NCI-H774 (cell line): ENCODE measurements around the gene CTNNA3.

Experiments used
- DNase-seq: peaks from one replicate; lab custom pipeline; 2025; lab: John Stamatoyannopoulos, UW

The CTNNA3 gene

GRCh38 chr10:67327626-67328535, 368.1 kb downstream of the CTNNA3 start:
- no peak for DNase-seq

- no peak for DNase-seq
Observed at GRCh38 chr10:67319976-67320375, 376.0 kb downstream of the CTNNA3 start.

DNA sequence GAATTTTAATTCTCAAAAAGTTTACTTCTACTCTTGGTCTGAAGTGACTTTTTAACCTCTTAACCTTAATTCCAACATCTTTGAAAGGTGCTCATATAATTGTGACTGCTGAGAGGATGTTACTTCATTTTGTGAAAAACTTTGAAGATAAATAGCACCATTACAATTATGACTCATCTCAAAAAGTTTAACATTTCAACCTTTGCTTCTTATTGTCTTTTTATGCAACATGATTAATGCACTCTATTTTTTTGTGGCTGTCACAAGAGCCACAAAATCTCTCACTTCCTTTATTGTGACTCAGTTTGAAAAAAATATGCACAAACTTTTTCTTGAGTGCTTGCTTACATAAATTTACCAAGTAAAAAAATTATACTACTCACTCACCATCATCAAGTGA, 387.1 kb downstream of the CTNNA3 start:
- DNase-seq: no peak

DNA sequence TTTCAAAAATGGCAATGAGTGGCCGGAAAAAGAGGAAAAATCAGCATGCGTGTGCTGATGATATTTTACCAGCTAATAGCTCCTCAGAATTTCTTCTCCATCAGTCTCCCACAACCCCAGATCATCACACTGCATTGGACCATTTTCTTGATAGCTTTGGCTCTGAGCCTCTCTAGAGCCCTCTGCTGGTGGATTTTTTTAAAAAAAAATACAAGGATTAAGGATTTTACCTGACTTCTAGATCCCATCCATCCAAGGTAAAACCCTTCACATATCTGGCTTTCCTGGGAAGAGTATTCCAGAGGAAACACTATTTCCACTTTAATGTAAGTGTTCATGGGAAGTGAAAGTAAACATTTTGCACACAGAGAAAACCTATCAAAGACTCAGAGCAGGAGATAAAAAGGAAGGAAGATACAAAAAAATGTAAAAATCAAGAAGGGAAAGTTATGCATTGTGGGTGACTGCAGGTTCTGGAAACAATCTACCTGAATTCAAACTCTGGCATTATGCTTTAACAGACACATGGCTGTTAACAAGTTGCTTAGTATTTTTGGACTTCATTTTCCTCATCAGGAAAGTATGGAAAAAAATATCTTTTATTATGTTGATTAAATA, 389.3 kb downstream of the CTNNA3 start:
- peak; percentile 6 for DNase-seq

- no peak for DNase-seq
Observed at GRCh38 chr10:67302701-67303100, 393.3 kb downstream of the CTNNA3 start.

DNA sequence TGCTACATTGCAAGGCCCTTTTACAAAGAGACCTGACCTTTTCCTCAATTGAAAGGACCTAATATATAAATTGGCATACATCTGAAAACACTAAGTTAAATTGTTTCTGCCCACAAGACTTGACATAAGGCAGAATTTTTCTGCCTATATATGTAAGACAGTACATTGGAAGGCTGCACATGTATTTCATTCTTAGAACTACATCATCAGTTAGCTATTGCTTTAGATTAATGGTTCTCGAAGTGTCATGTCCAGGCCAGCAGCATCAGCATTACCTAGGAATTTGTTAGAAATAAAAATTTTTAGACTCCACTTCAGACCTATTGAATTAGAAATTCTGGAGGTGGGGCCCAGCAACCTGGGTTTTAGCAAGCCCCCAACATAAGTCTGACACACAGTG, 396.2 kb downstream of the CTNNA3 start:
- DNase-seq: no peak

DNA sequence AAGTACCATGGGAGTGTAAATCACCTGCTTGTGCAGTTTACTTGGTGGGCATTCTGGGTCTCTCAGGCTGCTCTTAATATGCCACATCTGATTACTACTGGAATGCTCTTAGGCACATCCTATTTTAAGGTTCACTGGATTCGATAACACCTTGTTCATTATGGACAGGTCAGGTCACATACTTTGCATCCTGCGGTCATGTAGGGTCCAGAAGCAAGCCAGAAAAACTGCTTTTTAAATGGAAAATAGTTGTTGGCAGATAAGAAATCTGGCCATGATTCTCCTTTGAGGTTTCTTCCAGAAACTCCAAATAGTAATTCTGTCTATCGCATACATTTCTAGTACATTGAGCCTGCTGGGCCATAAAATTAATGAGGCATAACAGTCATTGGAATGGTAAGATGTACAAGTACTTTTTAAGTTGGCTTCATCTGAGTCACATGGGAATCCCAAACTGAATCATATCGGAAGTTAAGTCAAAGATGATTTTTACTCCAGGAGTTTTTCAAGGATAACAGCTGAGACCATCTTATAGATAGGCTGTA, 398.3 kb downstream of the CTNNA3 start:
- no peak for DNase-seq

DNA sequence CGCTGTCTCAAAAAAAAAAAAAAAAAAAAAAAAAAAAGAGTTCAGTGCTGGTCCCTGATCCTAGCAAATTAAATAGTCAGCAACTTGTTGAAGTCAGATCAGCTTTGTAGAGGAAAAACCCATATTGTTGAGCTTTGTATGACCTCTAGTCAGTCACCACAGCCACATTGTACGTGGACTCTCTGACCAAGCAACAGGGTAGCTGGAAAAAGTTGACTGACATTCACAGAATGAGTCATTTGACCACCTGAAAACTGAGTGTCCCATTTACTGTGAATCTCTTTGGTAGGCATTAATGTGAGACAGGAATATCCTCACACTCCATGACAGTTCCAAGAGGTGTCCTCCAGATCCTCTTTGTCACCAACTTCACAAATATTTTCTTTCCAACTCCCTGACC, 399.1 kb downstream of the CTNNA3 start:
- no peak for DNase-seq

DNA sequence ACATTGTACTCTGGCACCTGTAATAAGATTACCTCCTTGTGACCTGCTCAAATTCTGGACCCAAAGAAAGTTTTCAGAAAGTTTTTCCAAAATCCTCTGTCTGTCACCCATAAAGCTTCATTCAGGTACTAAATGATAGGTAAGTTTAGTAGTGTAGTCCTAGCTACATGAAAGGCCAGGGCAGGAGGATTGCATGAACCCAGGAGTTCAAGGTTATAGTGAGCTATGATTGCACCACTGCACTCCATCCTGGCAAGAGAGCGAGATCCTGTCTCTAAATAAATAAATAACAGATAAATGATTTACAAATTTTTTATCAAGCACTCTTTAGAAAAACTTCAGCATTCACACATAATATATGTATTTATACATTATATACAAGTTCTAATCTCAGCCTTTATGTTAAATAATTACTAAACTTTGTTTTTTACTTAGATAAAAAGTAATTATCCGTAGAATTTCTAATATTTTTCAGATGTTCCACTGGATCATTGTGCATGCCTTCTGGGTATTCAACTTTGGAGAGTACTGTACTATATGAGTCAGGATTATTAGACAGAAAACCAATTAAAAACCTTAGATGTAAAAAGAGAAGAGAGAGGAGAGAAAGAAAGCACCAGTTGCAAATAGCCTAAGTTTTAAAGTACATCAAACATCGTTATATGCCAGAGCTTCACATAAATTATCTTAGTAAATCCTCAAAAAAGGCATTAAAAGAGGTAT, 407.1 kb downstream of the CTNNA3 start:
- no peak for DNase-seq

GRCh38 chr10:67284589-67284988, 411.4 kb downstream of the CTNNA3 start:
- DNase-seq: no peak

GRCh38 chr10:67282871-67283270, 413.1 kb downstream of the CTNNA3 start:
- no peak for DNase-seq

- DNase-seq: no peak
Observed at GRCh38 chr10:67280405-67280804, 415.6 kb downstream of the CTNNA3 start.

GRCh38 chr10:67277402-67277801, 418.6 kb downstream of the CTNNA3 start:
- DNase-seq: no peak

- no peak for DNase-seq
Observed at GRCh38 chr10:67269828-67270227, 426.2 kb downstream of the CTNNA3 start.

GRCh38 chr10:67268146-67268545, 427.8 kb downstream of the CTNNA3 start:
- no peak for DNase-seq

GRCh38 chr10:67262675-67263074, 433.3 kb downstream of the CTNNA3 start:
- DNase-seq: no peak

GRCh38 chr10:67261300-67261797, 434.6 kb downstream of the CTNNA3 start:
- DNase-seq: no peak

- DNase-seq: no peak
Observed at GRCh38 chr10:67259319-67259929, 436.6 kb downstream of the CTNNA3 start.

- DNase-seq: no peak
Observed at GRCh38 chr10:67257427-67258144, 438.4 kb downstream of the CTNNA3 start.

DNA sequence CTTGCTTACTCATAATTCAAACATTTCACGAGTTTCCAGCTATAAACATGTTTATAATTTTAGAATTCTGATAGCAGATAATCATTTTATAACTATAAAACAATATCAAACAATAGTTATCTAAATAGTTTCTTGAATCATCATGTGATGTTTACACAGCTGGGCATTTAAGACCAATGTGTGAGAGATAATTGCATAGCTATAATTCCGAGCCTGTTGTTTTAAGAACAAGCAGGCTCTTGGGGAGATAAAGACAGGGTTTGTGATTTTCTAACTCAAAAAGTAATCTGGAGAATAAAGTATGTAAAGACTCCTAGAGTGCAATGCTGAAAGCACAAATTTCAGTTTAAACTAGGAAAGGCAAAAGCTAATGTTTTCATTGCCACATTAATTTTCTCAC, 439.0 kb downstream of the CTNNA3 start:
- peak; percentile 22 for DNase-seq

DNA sequence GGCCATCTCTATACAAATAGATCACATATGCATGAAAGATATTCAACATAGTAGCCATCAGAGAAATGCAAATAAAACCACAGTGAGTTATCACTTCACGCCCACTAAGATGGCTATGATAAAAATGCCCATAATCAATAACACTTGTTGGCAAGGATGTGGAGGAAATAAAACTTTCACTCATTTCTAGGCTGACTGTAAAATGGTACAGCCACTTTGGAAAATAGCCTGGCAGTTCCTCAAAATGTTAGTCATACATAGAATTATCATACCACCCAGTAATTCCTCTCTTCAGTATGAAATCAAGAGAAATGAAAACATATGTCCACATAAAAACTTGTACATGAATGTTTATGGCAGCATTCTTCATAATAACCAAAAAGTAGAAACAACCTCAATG, 445.3 kb downstream of the CTNNA3 start:
- no peak for DNase-seq
